ENCODE results near the gene HOXA6.
A peak's percentile ranks its signal among the peaks of the same experiment; 100 is the strongest.

Gene HOXA6

GRCh38 chr7:27141923-27142579, 5.5 kb downstream of the HOXA6 start:
- peak overlapping the region; percentile 67 for H3K4me3 ChIP-seq (replicated peaks; ENCODE audit: insufficient read depth, low read length)
- H3K27me3 ChIP-seq (ENCODE audit: insufficient read depth, poor library complexity, severe bottlenecking): peaks cover 5% of the 10 kb centered on the region
- H3K27ac ChIP-seq (replicated peaks): no peak overlapping the region
- no peak for DNase-seq (ENCODE audit: low read depth in 1 of 2, low spot score in 1 of 2)
- TF ChIP-seq CTCF (IDR thresholded peaks at IDR 0.05; ENCODE audit: insufficient read depth, low read length) (no peak), POLR2AphosphoS5 (IDR thresholded peaks at IDR 0.05; ENCODE audit: low read depth) (no peak), SPI1 (IDR thresholded peaks at IDR 0.05; ENCODE audit: borderline replicate concordance, low read depth) (no peak), REST (IDR thresholded peaks at IDR 0.05; ENCODE audit: insufficient replicate concordance, low read depth) (no peak), GABPA (IDR thresholded peaks at IDR 0.05; ENCODE audit: low read depth) (no peak)

GRCh38 chr7:27141137-27141922, 6.2 kb downstream of the HOXA6 start:
- Histone ChIP-seq H3K27me3 (ENCODE audit: insufficient read depth, poor library complexity, severe bottlenecking) (peaks cover 3% of the 10 kb centered on the region), H3K4me3 (replicated peaks; ENCODE audit: insufficient read depth, low read length) (no peak overlapping the region), H3K27ac (replicated peaks) (no peak overlapping the region)
- TF ChIP-seq CTCF (IDR thresholded peaks at IDR 0.05; ENCODE audit: insufficient read depth, low read length) (no peak), REST (IDR thresholded peaks at IDR 0.05; ENCODE audit: insufficient replicate concordance, low read depth) (no peak), POLR2AphosphoS5 (IDR thresholded peaks at IDR 0.05; ENCODE audit: low read depth) (no peak), GABPA (IDR thresholded peaks at IDR 0.05; ENCODE audit: low read depth) (no peak), SPI1 (IDR thresholded peaks at IDR 0.05; ENCODE audit: borderline replicate concordance, low read depth) (no peak)
- DNase-seq (ENCODE audit: low read depth in 1 of 2, low spot score in 1 of 2): no peak

- Histone ChIP-seq H3K4me3 (replicated peaks; ENCODE audit: insufficient read depth, low read length) (no peak overlapping the region), H3K27ac (replicated peaks) (no peak overlapping the region), H3K27me3 (ENCODE audit: insufficient read depth, poor library complexity, severe bottlenecking) (peaks cover 3% of the 10 kb centered on the region)
- DNase-seq (ENCODE audit: low read depth in 1 of 2, low spot score in 1 of 2): no peak
- TF ChIP-seq POLR2AphosphoS5 (IDR thresholded peaks at IDR 0.05; ENCODE audit: low read depth) (no peak), GABPA (IDR thresholded peaks at IDR 0.05; ENCODE audit: low read depth) (no peak), CTCF (IDR thresholded peaks at IDR 0.05; ENCODE audit: insufficient read depth, low read length) (no peak), REST (IDR thresholded peaks at IDR 0.05; ENCODE audit: insufficient replicate concordance, low read depth) (no peak), SPI1 (IDR thresholded peaks at IDR 0.05; ENCODE audit: borderline replicate concordance, low read depth) (no peak)
Measured at GRCh38 chr7:27140126-27140857, 7.3 kb downstream of the HOXA6 start.
